ENCODE results near the gene BCHE.

Gene BCHE

GRCh38 chr3:165755571-165755970, 81.7 kb downstream of the BCHE start:
- TF ChIP-seq CTCF (IDR thresholded peaks at IDR 0.05; ENCODE audit: low read depth, low read length), result no peak
- DNase-seq (ENCODE audit: extremely low read depth, low read depth), result no peak

GRCh38 chr3:165754219-165755007, 82.8 kb downstream of the BCHE start:
- no peak for DNase-seq (ENCODE audit: extremely low read depth, low read depth)
- TF ChIP-seq CTCF (IDR thresholded peaks at IDR 0.05; ENCODE audit: low read depth, low read length), result no peak

GRCh38 chr3:165753560-165753959, 83.7 kb downstream of the BCHE start:
- TF ChIP-seq CTCF (IDR thresholded peaks at IDR 0.05; ENCODE audit: low read depth, low read length), result no peak
- no peak for DNase-seq (ENCODE audit: extremely low read depth, low read depth)

GRCh38 chr3:165751637-165752036, 85.6 kb downstream of the BCHE start:
- DNase-seq (ENCODE audit: extremely low read depth, low read depth), result no peak
- no peak for TF ChIP-seq CTCF (IDR thresholded peaks at IDR 0.05; ENCODE audit: low read depth, low read length)

GRCh38 chr3:165749821-165750220, 87.4 kb downstream of the BCHE start:
- no peak for DNase-seq (ENCODE audit: extremely low read depth, low read depth)
- no peak for TF ChIP-seq CTCF (IDR thresholded peaks at IDR 0.05; ENCODE audit: low read depth, low read length)

- DNase-seq (ENCODE audit: extremely low read depth, low read depth), result no peak
- TF ChIP-seq CTCF (IDR thresholded peaks at IDR 0.05; ENCODE audit: low read depth, low read length), result no peak
Measured at GRCh38 chr3:165749241-165749640, 88.0 kb downstream of the BCHE start.

GRCh38 chr3:165748094-165748493, 89.1 kb downstream of the BCHE start:
- DNase-seq (ENCODE audit: extremely low read depth, low read depth), result no peak
- TF ChIP-seq CTCF (IDR thresholded peaks at IDR 0.05; ENCODE audit: low read depth, low read length), result no peak
